AG04450 (cell line): ENCODE results near the gene HECTD4. TPM values are rescaled to one million over a fixed set of nuclear protein-coding genes. Genes with fewer than 3 reads are reported as not detected.

Experiments used
- CTCF ChIA-PET: fragments of 300-600, 350-600 bp; formaldehyde crosslinking; extraction: SDS; loops from one replicate; lab custom pipeline; 2022; ENCODE audit warnings: antibody characterized with exemption, inconsistent platforms; lab: Charles Lee
- POLR2A ChIA-PET: fragments of 350-600 bp; formaldehyde crosslinking; extraction: SDS; loops from one replicate; lab custom pipeline; 2021; ENCODE audit warnings: antibody characterized with exemption, inconsistent platforms; lab: Yijun Ruan, JAX
- DNase-seq: peaks from one replicate; pipeline ENCODE4 v3.0.0-alpha.2; 2011; ENCODE audit warnings: low read depth, low spot score
- H3K27ac ChIP-seq: one replicate; pipeline ENCODE4 v1.5.1; 2012; ENCODE audit warnings: low read depth, low read length, control low read depth
- H3K27me3 ChIP-seq: one replicate; pipeline ENCODE4 v1.6.0; 2012; ENCODE audit warnings: low read length; ENCODE audit not compliant: control insufficient read depth, insufficient read depth
- H3K4me3 ChIP-seq: 2 replicates; pipeline ENCODE4 v1.5.1; 2011; ENCODE audit warnings: mild to moderate bottlenecking, low read depth, low read length, control low read depth
- H3K9me3 ChIP-seq: 2 replicates; pipeline ENCODE4 v1.5.1; 2012; ENCODE audit warnings: low read length; ENCODE audit not compliant: control insufficient read depth, insufficient read depth
- CTCF ChIP-seq: IDR thresholded peaks from 2 replicates; pipeline ENCODE4 v1.5.1; 2011; ENCODE audit warnings: low read depth, low read length, control low read depth, inconsistent platforms
- polyA plus RNA-seq: library from polyadenylated mRNA; depleted of rRNA; stranded (reverse); fragments of >200 nt; gene quantifications from 2 replicates; pipeline ENCODE4 v1.2.3, GENCODE V29; 2011

HECTD4 gene
- polyA plus RNA-seq, 1 experiment: 8.6 TPM

- Histone ChIP-seq H3K9me3 (no peaks in the 10 kb centered on the region), H3K27me3 (no peaks in the 10 kb centered on the region), H3K4me3 (no peak overlapping the region), H3K27ac (no peak overlapping the region)
- TF ChIP-seq CTCF: no peak
- ChIA-PET CTCF (interaction anchor here (1.4 kb wide), 1 partner anchor 39 kb away, joined by 5 read pairs; no protein-coding TSS in a partner anchor), POLR2A (no interaction called here)
- DNase-seq: no peak
Observed at GRCh38 chr12:112236786-112237185, 145.4 kb downstream of the HECTD4 start.

- TF ChIP-seq CTCF: no peak
- H3K27ac ChIP-seq: no peak overlapping the region
- H3K27me3 ChIP-seq: no peaks in the 10 kb centered on the region
- H3K9me3 ChIP-seq: no peaks in the 10 kb centered on the region
- DNase-seq: no peak
- no peak overlapping the region for H3K4me3 ChIP-seq
- ChIA-PET CTCF (interaction anchor here (0.5 to 1.4 kb wide), 3 partner anchors 17 to 145 kb away, joined by 4 to 5 read pairs (median 4); no protein-coding TSS in a partner anchor), POLR2A (no interaction called here)
Observed at GRCh38 chr12:112236386-112236785, 145.8 kb downstream of the HECTD4 start.

GRCh38 chr12:112234303-112234702 lies 147.9 kb downstream of the HECTD4 start:
- DNase-seq: no peak
- H3K27me3 ChIP-seq: no peaks in the 10 kb centered on the region
- H3K4me3 ChIP-seq: no peak overlapping the region
- no peaks in the 10 kb centered on the region for H3K9me3 ChIP-seq
- no peak overlapping the region for H3K27ac ChIP-seq
- ChIA-PET CTCF (no interaction called here), POLR2A (no interaction called here)
- TF ChIP-seq CTCF: no peak

GRCh38 chr12:112233242-112233641 lies 149.0 kb downstream of the HECTD4 start:
- ChIA-PET POLR2A (no interaction called here), CTCF (no interaction called here)
- no peak for DNase-seq
- no peak overlapping the region for H3K4me3 ChIP-seq
- H3K27me3 ChIP-seq: no peaks in the 10 kb centered on the region
- no peak for TF ChIP-seq CTCF
- H3K9me3 ChIP-seq: no peaks in the 10 kb centered on the region
- no peak overlapping the region for H3K27ac ChIP-seq

- CTCF ChIA-PET: interaction anchor here (0.7 to 1.7 kb wide), 2 partner anchors 21 to 32 kb away, joined by 3 to 5 read pairs; no protein-coding TSS in a partner anchor
- H3K4me3 ChIP-seq: no peak overlapping the region
- no peak overlapping the region for H3K27ac ChIP-seq
- H3K9me3 ChIP-seq: no peaks in the 10 kb centered on the region
- H3K27me3 ChIP-seq: no peaks in the 10 kb centered on the region
- POLR2A ChIA-PET: no interaction called here
- TF ChIP-seq CTCF: no peak
- DNase-seq: no peak
Observed at GRCh38 chr12:112230136-112230535, 152.1 kb downstream of the HECTD4 start.
